HG02870 (cell line): Measurements from ENCODE around the gene ADAMTS17.

Source experiments
- ATAC-seq: cut with Tn5 transposase; IDR thresholded peaks from one replicate; pipeline ENCODE4 v1.9.1; 2021; ENCODE audit warnings: mild to moderate bottlenecking, moderate library complexity; ENCODE audit not compliant: unreplicated experiment

ADAMTS17 gene

DNA sequence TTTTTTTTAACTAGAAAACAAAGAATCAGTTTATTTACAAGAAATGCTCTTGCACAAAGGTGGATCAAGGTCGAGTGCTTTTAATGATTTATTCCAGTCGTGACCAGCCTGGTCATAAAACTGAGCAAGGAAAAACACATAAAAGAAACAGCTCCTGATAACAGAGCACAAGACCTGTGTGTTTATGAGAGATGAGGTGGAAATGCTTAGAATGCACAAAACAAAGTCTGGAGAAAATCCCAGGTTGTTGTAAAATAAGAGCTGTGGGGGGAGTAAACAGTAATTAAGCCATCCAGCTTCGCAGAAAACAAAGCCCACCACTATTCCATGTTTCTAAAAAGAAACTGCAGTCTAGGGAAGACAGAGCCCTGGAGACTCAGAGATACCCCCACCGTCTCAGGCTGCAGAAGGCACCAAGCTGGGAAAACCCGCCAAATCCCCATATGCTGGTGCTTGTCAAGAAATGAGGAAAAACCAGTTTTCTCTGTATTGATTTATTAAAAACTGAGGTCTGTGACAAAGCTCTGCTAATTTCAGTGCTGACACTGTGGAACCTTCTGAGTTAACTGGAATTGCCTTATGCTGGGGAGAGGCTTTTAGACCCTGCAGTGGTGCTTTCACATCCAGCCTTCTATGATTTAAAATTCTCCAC lies 139.3 kb downstream of the ADAMTS17 start:
- ATAC-seq = no peak

DNA sequence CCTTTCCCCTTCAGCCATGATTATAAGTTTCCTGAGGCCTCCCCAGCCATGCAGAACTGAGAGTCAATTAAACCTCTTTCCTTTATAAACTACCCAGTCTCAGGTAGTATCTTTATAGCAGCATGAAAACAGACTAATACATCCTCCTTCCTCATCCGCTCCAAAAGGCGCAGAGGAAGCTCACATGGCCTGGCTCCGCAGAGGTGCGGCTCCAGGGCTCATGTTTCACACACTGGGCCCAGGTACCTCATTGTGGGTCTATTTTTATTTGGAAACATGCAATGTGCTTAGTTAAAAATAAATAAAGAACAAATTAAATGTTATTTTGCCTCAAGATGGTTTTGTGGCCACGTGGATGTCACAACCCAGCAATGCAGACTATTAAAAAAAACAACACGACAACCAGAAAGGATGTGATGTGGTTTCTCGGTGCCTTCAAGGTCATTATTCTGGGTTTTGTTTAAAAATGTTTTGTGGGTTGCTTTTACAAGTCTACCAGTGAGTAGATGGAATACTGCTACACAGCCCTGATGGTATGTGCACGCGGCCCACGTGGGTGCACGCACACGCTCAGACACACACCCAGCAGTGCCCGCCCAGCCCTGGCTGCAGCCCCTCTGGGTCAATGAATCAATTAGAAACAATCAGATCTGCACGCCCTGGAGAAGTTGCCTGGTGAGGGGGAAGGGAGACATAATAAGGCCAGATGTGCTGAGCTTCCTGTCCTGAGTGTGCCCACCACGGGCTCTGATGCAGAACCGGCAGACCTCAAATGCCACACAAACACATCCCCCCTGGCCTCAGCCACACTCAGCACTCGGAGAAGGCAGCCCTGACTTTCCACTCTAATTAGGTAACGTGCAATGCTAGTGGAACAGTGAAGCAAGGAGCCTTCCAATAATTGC lies 140.1 kb downstream of the ADAMTS17 start:
- no peak for ATAC-seq

DNA sequence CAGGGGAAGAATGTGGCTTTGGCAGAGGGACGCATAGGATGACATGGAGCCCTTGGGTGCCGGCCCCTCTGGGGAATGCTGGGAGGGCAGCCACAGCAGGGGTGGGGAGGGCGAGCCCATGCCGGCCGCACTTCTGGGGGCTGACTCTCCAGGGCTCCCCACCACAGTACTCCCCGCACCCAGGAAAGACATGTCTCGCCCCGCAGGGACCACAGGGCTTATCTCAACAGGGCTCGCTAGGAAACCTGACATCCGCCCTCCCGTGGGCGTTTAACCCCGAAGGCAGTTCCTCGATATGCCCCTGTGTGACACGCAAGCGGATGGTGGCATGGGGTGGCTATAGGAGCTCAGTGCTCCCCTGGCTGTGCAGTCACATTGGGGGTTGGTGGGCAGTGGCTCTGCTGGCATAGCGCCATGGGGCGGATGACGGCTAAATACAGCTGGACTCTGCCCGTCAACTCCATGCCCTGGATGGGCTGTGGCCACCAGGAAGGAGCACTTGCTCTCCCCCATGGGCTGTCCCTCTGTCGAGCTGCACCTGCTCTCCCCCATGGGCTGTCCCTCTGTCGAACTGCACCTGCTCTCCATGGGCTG lies 141.4 kb downstream of the ADAMTS17 start:
- ATAC-seq = no peak

DNA sequence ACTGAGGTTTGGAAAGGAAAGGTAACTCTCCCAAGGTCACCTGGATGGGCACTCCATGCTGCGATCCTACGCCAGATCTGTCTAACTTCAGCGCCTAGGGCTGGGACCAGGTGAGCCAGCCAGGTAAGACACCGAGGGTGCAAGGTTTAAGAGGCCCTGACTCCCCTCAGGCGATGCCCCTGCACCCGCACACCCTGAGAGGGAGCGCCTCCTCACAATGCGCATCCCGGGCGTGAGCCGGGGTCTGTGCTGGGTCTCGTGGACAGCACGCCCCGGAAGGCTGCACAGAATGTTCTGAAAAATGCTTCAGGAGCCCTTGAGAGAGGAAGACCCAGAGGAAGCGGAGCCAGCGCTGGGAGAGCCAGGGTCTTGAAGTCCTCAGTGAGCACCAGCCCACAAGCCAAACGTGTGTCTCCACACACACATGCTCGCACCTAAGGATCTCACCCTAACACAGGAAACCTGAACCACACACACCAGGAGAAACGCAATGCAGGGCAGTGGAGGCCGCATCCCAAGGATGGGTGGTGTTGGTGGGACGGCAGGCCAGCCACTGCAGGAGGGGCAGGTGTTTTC lies 142.0 kb downstream of the ADAMTS17 start:
- ATAC-seq = no peak

DNA sequence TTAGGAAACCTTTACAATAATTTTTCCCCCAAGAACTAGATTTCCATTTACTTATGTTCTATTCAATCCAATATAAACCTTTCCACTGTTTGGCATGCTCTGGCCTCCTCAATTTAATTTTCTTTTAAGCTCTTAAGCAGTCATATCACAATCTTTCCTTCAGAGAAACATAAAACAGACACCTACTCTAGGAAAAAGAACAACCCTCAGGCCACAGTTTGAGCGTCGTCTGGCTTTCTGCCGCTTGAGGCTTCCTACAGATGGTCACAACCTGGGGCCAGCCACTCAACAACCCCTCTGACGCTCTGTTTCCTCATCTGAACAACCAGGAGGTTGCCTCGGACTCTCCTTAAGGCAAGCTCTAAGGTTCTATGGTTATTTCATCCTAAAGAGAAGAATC lies 143.3 kb downstream of the ADAMTS17 start:
- no peak for ATAC-seq

DNA sequence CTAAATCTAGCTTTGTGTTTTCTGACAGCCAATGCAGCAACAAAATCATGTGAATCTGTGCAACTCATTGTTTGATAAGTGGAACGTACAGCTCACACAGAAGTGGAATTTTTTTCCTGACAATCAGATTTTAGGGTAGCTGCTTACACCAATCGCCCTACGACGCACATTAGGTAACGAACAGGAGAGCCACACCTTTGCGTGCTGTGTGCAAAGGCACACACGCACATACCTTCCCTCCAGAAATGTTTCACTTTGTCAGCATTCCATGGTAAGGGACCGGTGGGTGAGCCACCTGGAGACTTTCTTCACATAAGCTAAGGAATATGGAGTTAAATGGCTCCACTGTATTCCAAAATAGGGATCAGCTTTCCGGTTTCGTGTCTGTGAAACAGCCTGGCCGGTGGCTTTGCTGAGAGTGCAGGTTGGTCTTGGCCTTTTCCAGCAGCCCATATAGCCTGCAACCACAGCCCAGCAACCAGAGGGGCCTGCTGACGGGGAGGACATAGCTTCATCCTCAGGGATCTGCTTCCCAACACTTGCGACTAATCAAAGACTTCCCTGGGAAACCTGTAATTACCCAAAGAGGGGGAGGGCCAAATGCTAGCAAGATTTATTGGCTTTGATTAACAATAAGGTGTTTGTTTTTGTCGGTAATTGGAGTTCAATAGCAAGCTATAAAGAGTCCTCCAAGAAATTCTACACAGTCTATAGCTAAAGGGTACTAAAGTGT lies 145.3 kb downstream of the ADAMTS17 start:
- no peak for ATAC-seq

DNA sequence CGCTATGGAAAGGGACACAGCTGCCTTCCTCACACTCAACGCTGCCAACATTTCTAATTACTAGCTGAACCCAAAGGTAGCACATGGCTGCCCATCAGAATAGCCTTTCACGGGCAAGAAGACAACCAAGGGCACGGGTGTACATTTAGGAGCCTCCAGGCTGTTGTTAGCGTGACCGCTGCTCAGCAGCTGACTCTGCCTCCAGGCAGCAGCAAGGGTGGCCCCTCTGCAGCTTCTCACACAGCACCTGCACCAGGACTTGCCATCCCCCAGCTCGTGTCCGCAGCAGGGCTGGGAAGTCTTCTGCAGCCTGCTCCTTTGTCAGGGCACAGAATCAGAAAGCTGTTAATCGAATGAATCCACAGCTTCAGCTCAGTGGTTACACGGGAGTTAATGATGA lies 146.8 kb downstream of the ADAMTS17 start:
- no peak for ATAC-seq

DNA sequence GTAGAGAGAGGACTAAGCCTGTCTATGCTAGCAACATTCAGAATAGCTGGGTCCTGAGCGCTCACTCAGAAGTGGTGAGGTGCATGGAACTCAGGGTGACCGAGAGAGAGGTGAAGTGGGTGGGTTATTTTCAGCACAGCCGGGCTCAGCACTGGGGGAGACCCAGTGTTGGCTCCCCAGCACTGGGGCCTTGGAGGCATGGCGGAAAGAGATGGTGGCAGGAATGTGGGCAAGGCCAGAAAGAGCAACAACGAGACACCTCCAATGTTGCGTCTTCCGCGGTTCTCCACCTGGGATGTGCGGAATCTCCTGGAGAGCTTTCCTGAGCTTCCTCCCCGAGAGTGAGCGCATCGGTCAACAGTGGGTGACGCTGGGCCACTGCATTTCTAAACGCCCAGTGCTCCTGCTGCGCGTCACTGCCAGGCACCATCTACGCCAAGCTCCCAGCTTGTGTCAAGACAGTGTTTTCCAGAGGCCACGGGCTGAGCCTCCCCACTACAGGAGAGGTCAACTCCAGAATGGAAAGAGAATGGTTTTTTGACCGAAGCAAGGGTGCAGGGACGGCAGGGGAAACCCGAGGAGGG lies 148.4 kb downstream of the ADAMTS17 start:
- no peak for ATAC-seq

DNA sequence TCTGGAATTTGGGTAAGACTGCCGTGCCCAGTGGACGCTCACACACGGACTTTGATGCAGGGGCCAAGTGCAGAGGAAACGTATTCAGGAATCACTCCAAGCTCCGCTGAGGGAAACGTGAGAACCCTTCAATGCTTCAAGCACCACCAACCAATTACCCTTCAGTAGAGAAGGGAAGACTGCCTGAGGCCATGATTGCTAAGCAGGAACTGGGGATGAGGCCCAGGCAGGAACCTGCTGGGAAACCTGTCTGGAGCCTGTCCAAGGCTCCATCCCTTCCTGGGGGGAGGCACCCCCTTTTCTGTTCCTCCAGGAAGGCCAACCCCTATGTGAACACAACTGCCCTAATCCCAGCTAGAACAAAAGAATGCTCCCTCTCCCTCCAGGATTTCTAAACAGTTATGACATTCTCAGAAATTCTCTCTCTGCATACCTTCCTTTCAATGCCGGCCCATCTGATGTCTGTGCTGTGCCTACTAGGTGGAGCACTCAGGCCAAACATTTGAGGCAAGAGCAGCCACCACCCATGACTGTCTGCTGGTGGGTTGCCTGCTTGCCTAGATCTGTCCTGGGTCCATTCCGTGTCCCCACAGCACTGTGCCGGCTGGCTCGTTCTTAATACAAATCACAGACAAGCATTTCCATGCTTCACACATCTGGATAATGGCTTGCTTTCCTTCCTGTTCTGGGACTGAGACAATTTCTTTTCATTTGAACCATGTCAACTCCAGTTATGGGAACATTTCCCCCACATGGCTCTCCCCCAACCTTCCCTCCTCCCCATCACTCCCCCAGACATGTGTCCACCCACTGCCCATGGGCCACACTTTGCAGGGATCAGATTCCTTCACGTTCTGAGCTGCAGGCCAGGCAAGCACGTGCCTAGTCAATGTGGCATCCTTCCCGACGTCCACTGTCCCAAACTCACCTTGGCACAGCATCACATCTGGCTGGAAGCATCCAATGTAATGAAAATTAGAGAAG lies 149.4 kb downstream of the ADAMTS17 start:
- no peak for ATAC-seq

DNA sequence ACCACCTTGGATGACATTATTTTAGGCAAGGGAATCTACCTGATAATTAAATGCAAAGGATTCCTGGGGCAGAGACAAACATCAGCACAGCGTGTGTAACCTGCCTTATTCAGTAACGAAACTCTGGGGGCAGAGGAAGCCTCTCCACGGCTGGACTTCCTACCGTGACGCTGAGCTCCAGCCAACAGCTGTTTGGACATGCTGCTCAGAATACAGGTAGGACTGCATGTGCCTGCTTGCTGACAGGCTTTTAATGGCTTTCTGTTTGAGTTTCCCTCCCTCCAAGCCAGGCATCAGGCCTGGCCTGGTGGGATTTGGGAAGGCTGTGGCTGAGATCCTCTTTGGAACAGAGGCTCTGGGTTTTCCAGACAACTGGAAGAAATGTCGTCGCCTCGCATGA lies 150.6 kb downstream of the ADAMTS17 start:
- no peak for ATAC-seq

DNA sequence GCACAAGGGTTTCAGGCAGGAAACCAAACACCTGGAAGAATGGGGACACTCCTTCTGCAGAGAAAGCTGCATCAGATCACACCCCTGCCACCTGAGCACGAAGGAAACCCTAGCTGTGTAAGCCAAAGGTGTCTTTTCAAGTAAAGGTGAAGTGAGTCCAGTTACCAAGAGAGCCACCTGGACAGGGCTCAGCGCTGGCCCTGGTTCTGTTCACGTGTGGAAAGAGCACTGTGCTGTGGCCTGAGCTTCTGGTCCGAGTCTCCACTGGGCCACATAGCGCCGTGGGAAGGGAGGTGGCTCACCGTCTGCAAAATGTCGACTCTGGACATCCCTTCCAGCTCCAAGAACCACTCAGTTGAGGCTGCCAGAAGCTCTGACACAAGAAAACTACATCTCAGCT lies 151.1 kb downstream of the ADAMTS17 start:
- no peak for ATAC-seq

DNA sequence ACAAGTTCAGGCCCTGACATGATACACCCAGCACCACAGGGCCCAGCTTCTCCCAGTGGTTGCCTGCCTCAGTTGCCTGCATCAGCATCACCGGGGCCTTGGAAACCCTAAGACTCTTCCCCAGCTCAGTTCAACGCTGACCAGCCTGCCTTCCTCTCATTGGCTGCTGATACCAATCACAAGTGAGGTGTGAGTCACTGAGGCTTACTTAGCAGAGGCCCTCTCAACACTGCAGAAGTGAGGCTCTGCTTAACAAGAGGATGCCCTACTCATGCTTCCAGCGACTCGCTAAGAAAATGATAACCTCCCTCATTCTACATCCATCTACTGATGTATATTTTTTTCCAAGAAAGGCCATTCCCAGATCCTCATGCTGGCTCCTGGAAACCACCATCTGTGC lies 151.9 kb downstream of the ADAMTS17 start:
- no peak for ATAC-seq

DNA sequence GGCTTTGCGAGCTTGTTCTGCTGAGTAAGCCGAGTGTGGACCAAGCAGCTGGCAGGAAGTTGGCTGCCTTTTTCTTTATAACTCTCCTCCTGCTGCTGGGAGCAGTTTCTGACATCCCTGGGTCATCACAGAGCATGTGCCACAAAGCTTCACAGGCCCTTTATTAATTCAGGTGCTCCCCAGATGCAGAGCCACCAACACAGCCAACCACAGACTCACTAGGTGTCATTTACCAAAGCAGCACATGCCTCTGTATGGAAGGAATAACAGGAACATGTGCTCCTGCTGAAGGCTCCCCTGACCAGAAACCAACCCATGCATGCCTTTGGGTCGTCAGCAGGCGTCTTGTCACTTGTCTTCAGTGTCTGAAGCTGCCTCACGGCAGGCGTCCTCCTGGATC lies 152.5 kb downstream of the ADAMTS17 start:
- ATAC-seq = no peak

DNA sequence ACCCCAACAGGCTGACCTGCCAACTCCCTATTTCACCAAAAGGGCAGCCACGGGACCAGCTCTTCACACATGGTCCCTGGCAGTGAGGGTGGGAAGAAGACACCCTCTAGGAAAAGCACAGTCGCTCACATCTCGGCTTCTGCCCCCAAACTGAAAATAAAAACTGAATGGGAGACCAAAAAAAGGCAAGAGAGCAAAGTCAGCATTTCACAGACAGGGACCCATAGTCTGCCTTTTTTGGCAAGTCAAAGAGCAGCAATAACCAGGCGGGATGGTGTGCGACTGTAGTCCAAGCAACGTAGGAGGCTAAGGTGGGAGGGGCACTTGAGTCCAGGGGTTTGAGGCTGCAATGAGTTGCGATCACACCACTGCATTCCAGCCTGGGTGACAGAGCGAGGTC lies 154.1 kb downstream of the ADAMTS17 start:
- ATAC-seq = no peak

DNA sequence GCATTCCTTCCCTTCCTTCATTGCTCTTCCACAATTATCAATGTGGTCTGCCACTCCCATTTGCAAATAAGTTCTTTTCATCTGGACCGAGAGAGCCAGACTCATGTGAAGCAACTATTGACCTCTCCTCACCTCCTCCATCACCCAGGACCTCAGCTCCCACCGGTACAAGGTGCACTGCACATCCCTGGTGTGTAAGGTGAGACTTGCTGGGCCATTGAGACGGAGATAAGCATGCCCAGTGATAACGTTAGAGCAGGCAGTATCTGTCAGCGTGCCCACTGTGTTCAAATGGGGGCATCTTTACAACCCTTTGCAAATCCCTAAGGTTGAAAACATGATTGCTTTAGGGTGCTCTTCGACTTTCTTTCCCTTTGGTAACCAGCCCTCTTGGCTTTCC lies 154.8 kb downstream of the ADAMTS17 start:
- no peak for ATAC-seq

DNA sequence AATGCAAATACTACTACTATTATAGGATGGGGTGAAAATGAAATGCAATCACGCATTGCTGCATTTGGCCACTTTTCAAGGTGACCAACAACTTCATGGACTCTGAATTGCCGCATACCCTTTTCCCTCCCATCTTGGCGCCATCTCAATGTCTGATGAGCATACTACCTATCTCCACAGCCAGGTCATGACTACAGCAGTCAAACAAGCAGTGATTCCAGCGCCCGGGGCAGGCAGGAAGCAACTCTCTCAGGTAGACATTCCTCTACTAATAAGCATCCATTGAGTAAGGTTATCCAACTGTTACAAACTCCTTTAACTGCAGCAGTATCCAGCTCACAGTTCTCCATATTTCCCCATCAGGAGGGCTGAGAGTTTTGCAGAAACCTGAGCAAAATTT lies 155.4 kb downstream of the ADAMTS17 start:
- no peak for ATAC-seq

DNA sequence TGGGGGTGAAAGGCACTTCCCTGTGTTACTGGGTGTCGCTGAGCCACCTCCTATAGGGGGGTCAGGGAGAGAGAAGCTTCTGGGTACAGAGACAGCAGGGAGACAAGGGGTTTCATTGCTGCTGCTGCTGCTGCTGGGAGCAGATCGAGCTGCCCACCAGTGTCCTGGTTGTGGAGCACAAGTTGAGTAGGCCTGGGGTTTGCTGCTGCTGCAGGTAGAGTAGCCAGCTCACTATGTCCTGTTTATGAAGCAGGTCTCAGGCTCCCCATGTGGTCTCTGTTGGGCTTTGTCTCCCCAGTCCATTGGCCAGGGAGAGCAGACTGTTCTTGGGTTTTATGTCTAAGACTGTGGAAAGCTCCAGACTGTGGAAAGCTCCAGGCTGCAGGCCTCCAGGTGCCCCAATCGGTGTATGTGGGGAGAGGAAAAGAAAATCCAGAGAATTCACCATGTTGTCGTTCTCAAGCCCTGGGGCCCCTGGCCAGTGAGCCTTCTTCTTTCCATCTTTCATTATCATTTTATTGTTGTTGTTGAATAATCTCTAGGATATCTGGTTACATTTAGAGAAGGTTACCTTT lies 157.8 kb downstream of the ADAMTS17 start:
- ATAC-seq = no peak

DNA sequence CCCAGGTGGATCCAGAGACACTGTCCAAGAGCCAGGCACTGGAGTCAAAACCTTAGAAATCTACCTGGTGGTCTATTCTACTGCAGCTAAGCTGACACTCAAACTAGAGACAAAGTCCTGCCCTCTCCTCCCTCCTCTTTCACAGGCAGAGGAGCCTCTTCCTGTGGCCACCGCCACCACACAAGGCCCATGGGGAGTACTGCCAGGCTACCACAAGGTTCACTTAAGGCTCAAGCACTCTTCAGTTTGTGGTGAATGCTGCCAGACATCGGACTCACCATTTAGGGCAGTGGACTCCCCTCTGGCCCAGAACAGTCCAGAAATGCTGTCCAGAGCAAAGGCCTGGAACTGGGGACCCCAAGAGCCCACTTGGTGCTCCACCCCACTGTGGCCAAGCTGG lies 160.9 kb downstream of the ADAMTS17 start:
- no peak for ATAC-seq
